ENCODE measurements around the gene CDON. TPM values are rescaled to one million over a fixed set of nuclear protein-coding genes. Genes with fewer than 3 reads are reported as not detected.

CDON gene
- total and polyA plus RNA-seq, 2 of the 13 experiments (the other 11 are each of a cell fraction or from before 2014, with no cell fraction given) = 9.6 to 12.8 TPM

DNA sequence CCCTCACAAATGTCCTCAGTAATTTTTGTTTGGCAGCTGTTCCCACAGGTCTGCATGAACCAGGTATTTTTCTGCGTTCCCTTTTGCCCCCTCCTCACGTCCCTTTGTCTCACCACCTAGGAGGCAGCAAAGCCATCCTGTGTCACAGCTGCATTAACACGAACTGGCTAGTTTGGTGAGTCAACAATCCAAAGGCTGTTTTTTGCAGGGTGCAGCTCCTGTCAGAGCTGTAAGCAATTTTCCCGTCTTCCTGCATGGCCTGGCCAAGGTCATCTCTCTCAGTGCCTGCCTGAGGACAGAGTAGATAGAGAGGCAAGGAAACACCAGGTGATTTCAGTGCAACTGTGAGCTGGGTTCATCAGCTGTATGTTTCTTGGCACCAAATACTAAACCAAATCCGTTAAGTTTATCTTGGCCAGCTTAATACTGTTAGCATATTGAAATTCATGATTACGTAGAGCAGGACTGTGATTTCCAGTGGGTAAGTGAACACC, 137.4 kb downstream of the CDON start (continued):
- 0 out of 2 replicates have a peak, but pooled peaks have one; percentile 46 for TF ChIP-seq ZBTB4 (CRISPR knock-in tag; IDR thresholded peaks at IDR 0.05; ENCODE audit: borderline replicate concordance)
- no peak for TF ChIP-seq ZNF280B (CRISPR knock-in tag; IDR thresholded peaks at IDR 0.05; ENCODE audit: borderline replicate concordance)
- TF ChIP-seq CREBL2 (CRISPR knock-in tag; IDR thresholded peaks at IDR 0.05; ENCODE audit: borderline replicate concordance) = no peak
- TF ChIP-seq, protein P1, sequence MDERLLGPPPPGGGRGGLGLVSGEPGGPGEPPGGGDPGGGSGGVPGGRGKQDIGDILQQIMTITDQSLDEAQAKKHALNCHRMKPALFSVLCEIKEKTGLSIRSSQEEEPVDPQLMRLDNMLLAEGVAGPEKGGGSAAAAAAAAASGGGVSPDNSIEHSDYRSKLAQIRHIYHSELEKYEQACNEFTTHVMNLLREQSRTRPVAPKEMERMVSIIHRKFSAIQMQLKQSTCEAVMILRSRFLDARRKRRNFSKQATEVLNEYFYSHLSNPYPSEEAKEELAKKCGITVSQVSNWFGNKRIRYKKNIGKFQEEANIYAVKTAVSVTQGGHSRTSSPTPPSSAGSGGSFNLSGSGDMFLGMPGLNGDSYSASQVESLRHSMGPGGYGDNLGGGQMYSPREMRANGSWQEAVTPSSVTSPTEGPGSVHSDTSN (CRISPR knock-in tag; IDR thresholded peaks at IDR 0.05) = no peak
- no peak for TF ChIP-seq MTERF4 (CRISPR knock-in tag; IDR thresholded peaks at IDR 0.05)
- TF ChIP-seq ZNF781 (CRISPR knock-in tag; IDR thresholded peaks at IDR 0.05; ENCODE audit: borderline replicate concordance, not compliant biosample characterization) = no peak
- no peak for TF ChIP-seq ZMYM2 (CRISPR knock-in tag; IDR thresholded peaks at IDR 0.05)
- TF ChIP-seq, protein P2, sequence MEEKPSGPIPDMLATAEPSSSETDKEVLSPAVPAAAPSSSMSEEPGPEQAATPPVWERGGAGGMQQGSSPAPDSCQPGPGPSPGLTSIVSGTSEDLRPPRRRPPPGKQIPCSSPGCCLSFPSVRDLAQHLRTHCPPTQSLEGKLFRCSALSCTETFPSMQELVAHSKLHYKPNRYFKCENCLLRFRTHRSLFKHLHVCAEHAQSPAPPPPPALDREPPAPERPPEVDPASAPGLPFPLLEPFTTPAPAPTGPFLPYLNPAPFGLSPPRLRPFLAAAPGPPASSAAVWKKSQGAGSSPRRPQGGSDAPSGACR (CRISPR knock-in tag; IDR thresholded peaks at IDR 0.05) = no peak
- no peak; the same call in 2 of the 3 replicates for TF ChIP-seq MXI1 (IDR thresholded peaks at IDR 0.05; ENCODE audit: borderline replicate concordance, low read depth, low read length)
- TF ChIP-seq ZSCAN12 (CRISPR knock-in tag; IDR thresholded peaks at IDR 0.05) = no peak
- TF ChIP-seq ZNF782 (CRISPR knock-in tag; IDR thresholded peaks at IDR 0.05; ENCODE audit: borderline replicate concordance) = no peak
- TF ChIP-seq ZBTB1 (CRISPR knock-in tag; IDR thresholded peaks at IDR 0.05; ENCODE audit: borderline replicate concordance) = no peak
- TF ChIP-seq ZNF773 (CRISPR knock-in tag; IDR thresholded peaks at IDR 0.05; ENCODE audit: borderline replicate concordance) = no peak
- no peak for TF ChIP-seq ZFP82 (CRISPR knock-in tag; IDR thresholded peaks at IDR 0.05; ENCODE audit: borderline replicate concordance)
- TF ChIP-seq ZBTB42 (CRISPR knock-in tag; IDR thresholded peaks at IDR 0.05) = no peak
- peak; percentile 85 for TF ChIP-seq SAP130 (CRISPR knock-in tag; IDR thresholded peaks at IDR 0.05; ENCODE audit: low read depth)
- TF ChIP-seq, protein P3, sequence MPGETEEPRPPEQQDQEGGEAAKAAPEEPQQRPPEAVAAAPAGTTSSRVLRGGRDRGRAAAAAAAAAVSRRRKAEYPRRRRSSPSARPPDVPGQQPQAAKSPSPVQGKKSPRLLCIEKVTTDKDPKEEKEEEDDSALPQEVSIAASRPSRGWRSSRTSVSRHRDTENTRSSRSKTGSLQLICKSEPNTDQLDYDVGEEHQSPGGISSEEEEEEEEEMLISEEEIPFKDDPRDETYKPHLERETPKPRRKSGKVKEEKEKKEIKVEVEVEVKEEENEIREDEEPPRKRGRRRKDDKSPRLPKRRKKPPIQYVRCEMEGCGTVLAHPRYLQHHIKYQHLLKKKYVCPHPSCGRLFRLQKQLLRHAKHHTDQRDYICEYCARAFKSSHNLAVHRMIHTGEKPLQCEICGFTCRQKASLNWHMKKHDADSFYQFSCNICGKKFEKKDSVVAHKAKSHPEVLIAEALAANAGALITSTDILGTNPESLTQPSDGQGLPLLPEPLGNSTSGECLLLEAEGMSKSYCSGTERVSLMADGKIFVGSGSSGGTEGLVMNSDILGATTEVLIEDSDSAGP (CRISPR knock-in tag; IDR thresholded peaks at IDR 0.05; ENCODE audit: borderline replicate concordance) = no peak
- TF ChIP-seq ZSCAN29 (CRISPR knock-in tag; conservative IDR thresholded peaks at IDR 0.05) = no peak
- TF ChIP-seq NR2C2 (CRISPR knock-in tag; IDR thresholded peaks at IDR 0.05; ENCODE audit: borderline replicate concordance) = no peak

Data from HepG2 (cell line).